HG02938 (cell line): Measurements from ENCODE around the gene AKT1S1.

ENCODE experiments used
- ATAC-seq: cut with Tn5 transposase; IDR thresholded peaks from one replicate; pipeline ENCODE4 v1.9.1; 2021; ENCODE audit warnings: mild to moderate bottlenecking, moderate library complexity; ENCODE audit not compliant: unreplicated experiment

AKT1S1 gene

DNA sequence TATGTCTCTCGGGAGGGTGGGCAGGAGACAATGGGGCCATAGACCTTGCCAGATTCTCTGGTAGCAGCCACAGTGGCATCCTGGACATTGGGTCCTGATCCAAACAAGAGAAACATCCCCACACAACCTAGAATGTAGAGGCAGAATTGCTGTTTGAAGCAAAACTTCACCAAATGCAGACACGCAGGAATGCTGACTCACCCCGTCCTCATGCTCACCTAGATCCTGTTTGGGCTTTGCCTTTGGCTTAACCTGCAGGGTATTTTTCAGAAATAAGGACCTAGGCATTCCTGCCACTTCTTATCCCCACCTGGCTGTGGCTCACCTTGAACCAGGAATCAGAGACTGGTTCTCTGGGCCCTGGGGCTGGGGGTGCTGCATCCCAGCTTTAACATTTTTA lies 7.6 kb upstream of the AKT1S1 start:
- no peak for ATAC-seq

DNA sequence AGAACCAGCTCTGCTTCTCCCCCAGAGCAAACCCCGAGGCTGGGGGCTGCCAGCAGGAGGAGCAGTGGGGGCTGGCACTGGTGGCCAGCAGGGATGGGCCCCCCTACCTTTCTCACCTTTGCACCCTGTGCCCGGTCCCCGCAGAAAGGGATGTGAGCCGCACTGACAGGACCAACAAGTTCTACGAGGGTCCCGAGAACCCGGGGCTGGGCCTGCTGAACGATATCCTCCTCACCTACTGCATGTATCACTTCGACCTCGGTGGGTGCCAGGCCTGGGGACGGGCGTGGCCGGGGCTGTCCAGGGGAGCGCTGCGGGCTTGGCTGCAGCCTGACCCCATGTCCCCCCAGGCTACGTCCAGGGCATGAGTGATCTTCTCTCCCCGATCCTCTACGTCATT lies 7.0 kb upstream of the AKT1S1 start:
- ATAC-seq = no peak

DNA sequence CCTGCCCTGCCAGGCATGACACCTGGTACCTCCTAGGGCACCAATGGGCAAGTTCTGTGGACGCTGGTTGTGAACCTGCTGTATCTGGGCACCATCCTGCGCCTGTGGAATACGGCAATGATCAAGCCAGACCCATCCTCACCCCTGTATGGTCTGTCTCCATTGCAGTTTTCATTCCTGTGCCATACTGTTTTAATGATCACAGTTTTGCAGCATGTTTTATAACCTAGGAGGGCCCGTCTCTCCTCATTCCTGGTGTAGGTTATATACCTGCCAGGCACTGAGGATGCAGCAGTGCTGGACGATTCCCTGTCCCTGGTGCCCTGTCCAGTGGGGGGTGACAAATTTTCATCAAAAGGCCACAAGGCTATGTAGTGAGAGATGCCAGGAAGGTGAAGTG lies 5.9 kb upstream of the AKT1S1 start:
- no peak for ATAC-seq

DNA sequence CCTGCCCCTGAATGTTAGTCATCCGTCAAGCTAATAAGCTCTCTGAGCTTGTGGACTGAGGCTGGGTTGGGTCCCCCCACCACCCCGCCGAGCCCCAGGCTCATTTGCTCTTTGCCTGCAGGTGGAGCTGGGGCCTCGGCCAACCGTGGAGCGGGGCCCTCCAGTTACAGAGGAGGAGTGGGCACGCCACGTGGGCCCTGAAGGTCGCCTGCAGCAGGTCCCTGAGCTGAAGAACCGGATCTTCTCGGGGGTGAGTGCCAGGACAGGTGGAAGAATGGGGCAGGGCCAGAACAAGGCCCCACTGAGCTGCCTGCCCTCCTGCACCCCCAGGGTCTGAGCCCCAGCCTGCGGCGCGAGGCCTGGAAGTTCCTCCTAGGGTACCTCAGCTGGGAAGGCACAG lies 5.5 kb upstream of the AKT1S1 start:
- ATAC-seq = no peak

DNA sequence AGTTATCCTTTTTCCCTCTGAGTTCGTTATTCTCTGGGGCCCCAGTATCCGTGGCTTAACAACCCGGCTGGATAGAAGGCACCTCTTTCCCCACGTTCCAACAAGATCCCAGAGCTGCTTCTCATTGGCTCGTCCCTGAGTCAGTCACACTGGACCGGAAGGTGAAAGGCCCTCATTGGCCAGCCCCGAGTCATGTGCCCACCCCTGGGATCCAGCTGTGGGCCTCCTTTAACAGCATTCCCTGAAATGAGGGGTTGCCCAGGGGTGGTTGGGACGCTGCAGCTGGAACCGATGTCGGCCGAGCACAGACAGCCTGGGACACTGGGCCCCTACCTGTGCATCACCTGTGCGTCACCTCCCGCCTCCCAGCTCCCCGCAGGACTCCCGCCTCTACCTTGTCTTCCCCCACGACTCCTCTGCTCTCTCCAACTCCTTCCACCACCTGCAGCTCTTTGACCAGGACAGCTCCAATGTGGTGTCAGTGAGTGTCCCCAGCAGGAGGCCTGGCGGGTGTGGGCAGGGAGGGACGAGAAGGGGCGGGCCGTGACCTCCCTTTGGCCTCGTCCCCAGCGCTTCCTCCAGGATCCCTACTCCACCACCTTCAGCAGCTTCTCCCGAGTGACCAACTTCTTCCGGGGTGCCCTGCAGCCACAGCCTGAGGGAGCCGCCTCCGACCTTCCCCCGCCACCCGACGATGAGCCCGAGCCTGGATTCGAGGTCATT lies 4.7 kb upstream of the AKT1S1 start:
- ATAC-seq = no peak

DNA sequence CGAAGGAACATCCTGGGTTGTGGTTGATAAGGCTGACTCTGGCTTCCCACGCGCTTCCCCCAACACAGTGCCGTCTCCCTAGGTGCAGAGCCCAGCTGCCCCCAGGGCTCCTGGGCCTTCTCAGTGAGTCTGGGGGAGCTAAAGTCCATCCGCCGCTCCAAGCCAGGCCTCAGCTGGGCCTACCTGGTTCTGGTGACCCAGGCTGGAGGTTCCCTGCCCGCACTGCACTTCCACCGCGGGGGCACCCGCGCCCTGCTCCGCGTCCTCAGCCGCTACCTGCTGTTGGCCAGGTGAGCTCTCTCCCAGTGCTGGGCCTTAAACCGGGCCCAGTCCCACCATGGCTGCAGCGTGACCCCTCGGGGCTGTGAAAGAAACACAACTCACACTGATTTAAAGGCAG lies 4.0 kb upstream of the AKT1S1 start:
- ATAC-seq = no peak

DNA sequence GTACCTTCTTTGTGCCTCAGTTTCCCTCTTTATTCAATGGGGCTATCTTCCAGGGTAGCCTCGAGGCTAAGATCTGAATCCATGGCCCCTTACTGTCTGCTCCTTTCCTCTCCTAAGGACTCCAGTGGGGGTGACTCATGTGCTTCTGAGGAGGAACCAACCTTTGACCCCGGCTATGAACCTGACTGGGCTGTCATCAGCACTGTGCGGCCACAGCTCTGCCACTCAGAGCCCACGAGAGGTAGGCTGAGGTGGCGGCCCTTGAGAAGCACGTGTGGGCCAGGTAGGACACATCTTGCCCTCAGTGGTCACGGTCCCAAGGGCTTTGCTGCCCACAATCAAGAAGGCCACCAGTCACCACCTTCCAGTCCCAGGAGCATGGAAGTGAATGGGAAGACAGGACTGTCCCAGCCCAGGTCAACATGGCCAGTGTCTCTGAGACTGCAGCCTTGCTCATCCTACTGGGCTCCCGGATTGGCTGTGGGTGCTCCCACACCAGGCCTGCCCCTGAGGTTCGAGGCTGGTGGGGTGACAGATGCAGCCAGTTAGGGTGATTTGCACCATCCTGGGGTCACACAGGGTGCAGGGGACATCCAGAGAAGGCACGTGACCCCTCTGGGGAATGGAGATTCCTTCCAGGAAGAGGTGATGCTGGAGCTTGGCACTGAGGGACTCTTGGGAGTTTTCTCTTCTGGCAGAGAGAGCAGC lies 3.2 kb upstream of the AKT1S1 start:
- ATAC-seq = no peak

DNA sequence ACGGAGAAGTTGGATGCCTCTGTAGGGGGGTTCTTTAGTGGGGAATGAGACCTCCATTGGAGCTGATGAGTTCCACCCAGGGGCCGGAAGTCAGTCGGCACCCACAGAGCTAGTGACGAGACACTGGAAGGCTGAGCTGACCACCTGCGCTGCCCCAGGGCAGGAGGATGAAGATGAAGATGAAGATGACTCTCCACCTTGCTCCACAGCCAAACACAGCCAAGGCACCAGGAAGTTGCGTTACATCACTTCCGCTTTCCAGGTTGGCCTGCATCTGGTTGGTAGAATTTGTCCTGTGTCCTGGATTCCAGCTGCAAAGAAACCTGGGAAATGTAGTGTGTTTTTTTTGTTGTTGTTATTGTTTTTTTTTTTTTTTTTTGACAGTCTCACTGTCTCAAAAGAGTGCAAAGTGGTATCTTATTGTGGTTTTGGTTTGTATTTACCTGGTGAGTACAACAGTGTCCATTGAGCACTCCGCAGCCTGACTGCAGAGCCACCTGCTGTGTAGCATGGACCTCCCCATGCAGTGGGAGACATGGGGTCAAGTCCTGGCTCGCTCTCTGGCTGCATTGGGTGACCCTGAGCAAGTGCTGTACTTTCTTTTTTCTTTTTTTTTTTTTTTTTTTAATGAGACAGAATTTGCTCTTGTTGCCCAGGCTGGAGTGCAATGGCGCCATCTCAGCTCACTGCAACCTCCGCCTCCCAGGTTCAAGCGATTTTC lies 2.2 kb upstream of the AKT1S1 start:
- ATAC-seq = no peak

DNA sequence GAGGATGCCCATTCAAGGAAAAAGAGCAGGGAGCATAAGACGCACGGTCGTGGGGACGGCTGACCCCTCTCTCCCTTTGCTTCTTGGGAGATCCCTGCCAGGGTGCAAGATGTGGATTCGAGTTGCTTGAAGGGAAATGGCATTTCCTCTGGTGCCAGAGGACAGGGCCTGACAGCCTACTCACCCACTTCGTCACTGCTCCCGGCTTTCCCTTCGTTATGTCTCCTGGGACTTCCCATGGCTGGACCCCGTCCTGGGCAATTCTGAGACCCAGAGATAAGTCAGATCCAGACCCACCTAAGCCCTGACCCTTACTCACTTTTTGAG lies 1.6 kb upstream of the AKT1S1 start:
- ATAC-seq = no peak

DNA sequence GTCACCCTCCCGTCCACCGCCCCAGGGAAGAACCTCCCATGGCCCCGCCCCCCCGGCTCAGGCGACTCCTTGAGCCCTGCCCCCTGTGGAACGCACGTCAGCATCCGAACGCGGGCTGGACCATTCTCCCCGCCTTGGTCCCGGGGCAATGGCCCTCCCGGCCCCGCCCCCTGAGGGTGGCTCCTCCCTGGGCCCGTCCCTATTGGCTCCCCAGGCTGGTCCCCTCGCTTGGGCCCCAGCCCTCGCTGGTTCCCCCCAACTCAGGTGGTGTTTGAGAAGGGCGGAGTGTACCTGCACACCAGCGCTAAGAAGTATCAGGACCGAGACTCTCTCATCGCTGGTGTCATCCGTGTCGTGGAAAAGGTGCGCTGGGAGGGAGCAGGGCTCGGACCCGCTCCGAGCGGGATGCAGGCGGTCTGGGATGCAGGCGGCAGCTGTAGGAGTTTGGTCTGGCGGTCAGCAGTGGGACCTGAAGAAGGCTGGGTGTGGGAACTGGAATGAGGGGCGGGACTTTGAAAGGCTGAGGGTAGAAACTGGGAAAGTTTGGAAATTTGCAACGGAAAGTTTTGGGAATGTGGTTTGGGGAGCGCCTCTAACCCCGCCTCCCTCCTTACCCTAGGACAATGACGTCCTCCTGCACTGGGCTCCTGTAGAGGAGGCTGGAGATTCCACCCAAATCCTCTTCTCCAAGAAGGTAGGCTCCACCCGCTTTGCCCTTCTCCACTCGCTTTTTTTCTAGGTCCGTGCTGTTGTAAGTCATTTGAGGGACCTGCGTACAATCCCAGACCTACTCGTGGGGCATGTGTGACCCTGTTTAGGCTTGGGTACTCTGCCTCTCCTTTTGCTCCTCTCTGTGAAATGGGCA lies 956 bp upstream of the AKT1S1 start:
- ATAC-seq = peak; percentile 39

DNA sequence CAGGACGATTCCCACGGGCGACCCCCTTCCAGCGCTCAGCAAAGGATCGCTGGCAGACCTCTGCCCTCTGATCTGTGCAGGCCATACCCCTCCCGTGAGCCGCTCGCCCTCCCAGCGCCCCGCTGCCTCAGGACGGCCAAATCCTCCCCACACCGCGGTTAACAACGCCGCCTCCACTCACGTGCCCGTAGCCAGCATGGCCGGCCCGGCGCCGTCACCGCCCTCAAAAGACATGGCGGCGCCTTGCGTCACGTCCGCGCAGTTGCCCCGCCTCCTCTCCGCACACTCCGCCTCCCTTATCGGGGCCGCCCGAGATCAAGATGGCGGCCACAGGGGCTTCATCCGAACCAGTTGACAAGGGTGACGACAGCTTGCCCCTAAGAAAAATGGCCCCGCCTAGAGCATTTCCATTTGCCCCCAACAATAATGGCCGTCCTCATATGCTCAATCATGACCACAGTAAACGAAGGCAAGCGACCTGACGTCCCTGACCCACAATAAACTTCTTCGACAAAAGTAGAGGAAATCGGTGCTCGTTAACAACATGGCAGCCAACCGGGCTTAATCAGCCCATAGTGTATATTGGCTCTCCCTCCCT lies 634 bp downstream of the AKT1S1 start:
- peak; percentile 45 for ATAC-seq

DNA sequence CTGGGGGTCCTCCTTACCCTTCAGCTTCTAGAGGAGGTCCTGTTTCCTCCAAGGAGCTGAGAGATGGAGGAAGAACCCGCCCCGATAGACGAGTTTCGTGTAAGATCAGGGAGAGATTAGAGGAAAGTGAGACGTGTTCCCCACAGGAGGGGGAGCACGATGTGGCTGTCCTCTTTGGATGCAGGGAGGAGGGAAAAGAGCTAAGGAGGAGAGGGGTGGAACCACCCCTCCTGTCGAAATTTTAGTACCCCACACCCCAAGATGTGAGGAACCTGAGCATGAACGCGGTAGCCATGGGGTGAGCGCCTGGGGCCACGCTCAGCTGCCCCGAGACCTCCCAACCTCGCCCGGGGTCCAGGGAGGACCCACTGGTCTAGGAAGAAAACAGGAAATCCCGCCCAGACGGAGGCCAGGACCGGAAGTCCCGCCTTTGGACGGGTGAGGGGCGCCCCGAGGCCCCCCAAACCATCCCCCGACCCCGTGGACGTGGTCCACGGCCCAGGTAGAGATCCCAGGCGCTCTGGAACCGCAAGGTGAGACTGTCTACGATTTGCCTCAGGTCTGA lies 1.2 kb downstream of the AKT1S1 start:
- no peak for ATAC-seq

DNA sequence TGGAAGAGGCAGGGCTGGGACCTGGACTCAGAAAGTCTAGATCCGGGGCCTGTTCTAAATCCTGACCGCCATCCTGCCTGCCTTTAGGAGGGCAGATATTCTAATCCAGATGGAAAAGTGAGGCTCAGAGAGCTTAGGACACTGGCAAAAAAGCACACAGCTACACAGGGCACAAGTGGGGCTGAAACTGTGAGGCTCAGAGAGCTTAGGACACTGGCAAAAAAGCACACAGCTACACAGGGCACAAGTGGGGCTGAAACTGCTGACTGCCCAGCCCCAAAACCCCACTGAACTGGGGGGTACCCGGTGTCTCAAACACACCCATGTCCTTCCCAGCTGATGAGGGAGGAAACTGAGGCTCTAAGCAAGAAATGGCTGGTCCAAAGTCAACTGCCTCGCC lies 2.0 kb downstream of the AKT1S1 start:
- ATAC-seq = no peak

DNA sequence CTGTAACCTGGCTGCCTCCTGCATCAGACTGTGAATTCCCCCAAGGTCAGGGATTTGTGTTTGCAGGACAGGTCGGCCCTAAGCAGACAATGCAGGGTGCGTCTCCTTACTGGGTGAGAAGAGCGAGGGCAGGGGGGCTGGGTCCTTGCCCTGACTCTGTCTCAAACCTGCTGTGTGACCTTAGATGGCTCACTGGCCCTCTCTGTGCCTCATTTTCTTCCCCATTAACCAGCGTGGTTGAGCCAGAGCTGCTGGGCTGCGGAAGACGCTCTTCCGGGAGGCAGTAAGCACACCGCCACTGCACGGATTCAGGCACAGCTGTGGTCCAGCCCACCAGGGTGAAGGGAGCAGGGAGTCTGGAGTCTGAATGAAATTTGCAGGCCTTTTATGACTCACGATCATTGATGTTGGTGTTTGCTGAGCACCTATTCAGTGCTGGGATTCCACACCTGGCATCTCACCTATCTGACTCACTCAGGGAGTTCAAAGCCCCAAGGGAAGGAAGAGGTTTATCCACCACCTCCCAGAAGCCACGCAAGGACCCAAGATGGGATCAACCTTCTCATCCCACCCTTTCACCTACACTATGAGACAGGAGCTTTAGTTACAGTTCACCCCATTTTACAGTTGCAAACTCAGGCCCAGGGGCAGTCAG lies 2.5 kb downstream of the AKT1S1 start:
- ATAC-seq = no peak

DNA sequence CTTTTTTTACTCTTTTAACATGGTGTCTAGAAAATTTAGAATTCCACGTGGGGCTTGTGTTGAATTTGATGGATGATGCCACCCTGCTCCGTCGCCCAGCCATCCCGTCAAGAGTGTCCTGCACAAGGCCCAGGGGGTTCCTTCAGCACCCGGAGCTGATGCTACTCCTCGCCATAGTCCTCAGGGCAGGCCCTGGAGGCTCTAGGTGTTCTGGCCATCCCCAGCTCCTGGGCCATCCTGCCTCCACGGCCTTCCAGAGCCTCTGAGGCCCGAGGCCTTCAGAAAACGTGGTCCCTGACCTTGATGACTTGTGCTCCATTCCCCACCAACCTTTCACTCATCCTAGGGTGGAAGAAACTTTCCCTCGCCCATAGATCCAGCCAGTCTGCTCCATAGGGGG lies 3.3 kb downstream of the AKT1S1 start:
- ATAC-seq = no peak

DNA sequence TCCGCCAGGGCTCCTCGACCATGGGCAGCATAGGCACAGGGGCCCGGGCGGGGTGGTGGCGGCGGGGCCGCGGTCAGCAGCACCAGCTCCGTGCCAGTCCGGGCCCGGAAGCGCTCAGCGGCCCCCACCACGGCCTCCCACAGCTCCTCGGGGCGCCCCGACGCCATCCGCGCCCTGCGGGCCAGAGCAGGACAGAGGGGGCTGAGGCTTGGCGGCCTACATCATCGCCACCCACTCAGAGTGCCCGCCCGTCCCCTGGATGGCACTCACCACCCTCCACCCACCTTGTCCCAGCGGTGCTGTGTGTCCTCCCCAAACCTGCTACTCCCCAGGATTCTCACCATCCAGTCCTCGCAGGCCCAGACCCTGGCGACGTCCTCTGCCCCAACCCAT lies 4.0 kb downstream of the AKT1S1 start:
- ATAC-seq = no peak

DNA sequence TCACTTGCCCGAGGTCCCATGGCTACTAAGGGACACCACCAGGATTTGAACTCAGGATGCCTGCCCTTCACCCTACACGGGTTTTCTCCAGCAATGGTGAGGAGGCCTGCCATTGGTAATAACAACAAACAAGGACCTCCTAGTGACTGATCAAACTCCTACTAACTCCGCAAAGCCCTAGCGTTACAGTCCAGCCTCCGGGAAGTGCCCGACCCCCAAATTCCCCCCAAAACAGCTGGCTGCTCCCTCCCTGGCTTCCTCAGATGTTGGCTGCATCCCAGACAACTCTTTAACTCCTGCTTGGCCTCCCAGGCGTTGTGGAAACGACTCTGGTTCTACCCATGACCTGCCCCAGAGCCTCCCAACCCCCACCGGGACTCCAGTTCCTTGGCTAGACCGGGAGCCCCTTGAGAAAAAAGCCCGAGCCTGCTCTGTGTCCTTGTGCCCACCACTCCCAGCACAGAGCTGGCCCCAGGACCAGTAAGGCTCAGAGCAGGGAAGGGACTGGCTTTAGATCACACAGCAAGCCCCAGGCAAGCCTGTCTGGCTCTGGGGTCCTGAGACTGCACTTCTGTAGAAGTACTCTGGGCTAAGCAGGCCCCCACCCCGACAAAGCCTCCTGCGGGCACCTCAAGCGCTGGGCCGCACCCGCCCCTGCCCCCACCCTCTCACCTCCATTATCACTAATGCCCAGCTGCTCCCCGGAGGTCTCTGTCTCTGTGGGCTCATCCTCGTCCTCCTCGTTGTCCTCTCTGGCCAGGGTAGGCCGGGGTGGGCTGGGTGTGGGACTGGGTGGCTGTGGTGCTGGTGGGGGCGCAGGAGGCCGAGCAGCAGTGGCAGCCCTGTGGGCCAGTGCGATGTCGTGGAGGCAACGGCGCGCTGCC lies 4.7 kb downstream of the AKT1S1 start:
- ATAC-seq = no peak

DNA sequence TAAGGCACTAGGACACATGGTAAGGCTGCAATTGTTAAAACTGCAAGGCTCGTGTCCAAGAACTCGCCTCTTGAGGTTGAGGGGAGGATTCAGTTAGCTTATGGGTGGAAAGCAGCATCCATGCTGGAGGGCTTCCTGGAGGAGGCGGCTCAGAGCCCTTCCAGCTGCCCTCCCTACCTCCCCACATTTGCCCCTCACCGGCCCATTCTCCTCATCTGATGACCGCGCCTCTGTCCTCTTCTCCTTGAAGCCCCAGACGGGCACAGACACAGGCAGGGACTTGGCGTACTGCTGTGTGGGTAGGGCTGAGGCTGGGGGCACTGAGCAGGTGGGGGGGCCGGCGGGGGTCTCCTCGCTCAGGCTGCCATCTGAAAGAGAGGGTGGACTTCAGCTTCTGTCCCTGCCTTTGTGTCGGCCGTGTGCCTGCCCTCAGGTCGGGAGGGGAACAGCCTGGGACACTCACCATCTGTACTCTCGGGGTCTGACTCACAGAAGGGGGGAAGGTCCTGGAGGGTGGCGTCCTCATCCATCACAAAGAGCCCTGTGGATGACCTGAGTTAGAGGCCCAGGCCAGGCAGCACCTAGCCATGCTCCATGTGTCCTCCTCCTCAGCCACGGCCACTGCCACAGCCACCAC lies 5.7 kb downstream of the AKT1S1 start:
- no peak for ATAC-seq
